K562 (cell line): ENCODE data around the gene LEAP2. TPM values are rescaled to one million over a fixed set of nuclear protein-coding genes. Genes with fewer than 3 reads are reported as not detected.
A peak's percentile ranks its signal among the peaks of the same experiment; 100 is the strongest.

Experiments used
- HDAC1 ChIP-seq, 2 experiments: fragments of 450-650 bp; IDR thresholded peaks; 2 replicates each; pipeline ENCODE4 v1.6.1; 2016 to 2017; ENCODE audit warnings: inconsistent platforms in 1 of 2, mild to moderate bottlenecking in 1 of 2, moderate library complexity in 1 of 2
- MGA ChIP-seq: fragments of 450-650 bp; IDR thresholded peaks from 2 replicates; pipeline ENCODE4 v1.6.1; 2016; ENCODE audit warnings: mild to moderate bottlenecking, moderate library complexity
- MNT ChIP-seq, 2 experiments: fragments of 450-650 bp; conservative IDR thresholded peaks; 2 replicates each; pipeline ENCODE4 v1.6.1; 2017; ENCODE audit warnings: mild to moderate bottlenecking in 2 of 2, moderate library complexity in 2 of 2
- NCOA4 ChIP-seq: fragments of 450-650 bp; IDR thresholded peaks from 2 replicates; pipeline ENCODE4 v1.6.1; 2018; ENCODE audit warnings: mild to moderate bottlenecking; ENCODE audit not compliant: partially characterized antibody
- NONO ChIP-seq, 2 experiments: fragments of 200-400 bp in 1 of 2; fragments of 450-650 bp in 1 of 2; formaldehyde crosslinking in 1 of 2; IDR thresholded peaks; 2 replicates each; pipeline ENCODE4 v1.6.1; 2017; ENCODE audit warnings: low read depth in 2 of 2, mild to moderate bottlenecking in 2 of 2, moderate library complexity in 2 of 2, low read length in 1 of 2
- NR4A1 ChIP-seq, 2 experiments: fragments of 250-450 bp in 1 of 2; fragments of 450-650 bp in 1 of 2; sonication (Bioruptor Pico) in 1 of 2; IDR thresholded peaks; 2 replicates each; pipeline versions ENCODE4 v1.4.0 to v1.6.1; 2016 to 2020; ENCODE audit warnings: mild to moderate bottlenecking in 2 of 2, missing compliant biosample characterization in 1 of 2, missing genetic modification characterization in 1 of 2, moderate library complexity in 1 of 2
- RB1 ChIP-seq: fragments of 450-650 bp; IDR thresholded peaks from 2 replicates; pipeline ENCODE4 v1.6.1; 2017; ENCODE audit warnings: low read depth, mild to moderate bottlenecking
- STAG1 ChIP-seq: sonication (generic); formaldehyde crosslinking; IDR thresholded peaks from 2 replicates; pipeline ENCODE4 v1.5.0; 2020; ENCODE audit warnings: missing genetic modification reagents, borderline replicate concordance
- ZC3H4 ChIP-seq: sonication (generic); formaldehyde crosslinking; IDR thresholded peaks from 2 replicates; pipeline ENCODE4 v1.9.0; 2021; ENCODE audit warnings: missing genetic modification reagents, borderline replicate concordance
- ZNF277 ChIP-seq: fragments of 250-450 bp; sonication (Bioruptor Pico); IDR thresholded peaks from 2 replicates; pipeline ENCODE4 v1.8.0; 2022; ENCODE audit warnings: inconsistent platforms, mild to moderate bottlenecking, moderate library complexity, borderline replicate concordance
- ZNF668 ChIP-seq: fragments of 250-450 bp; sonication (Bioruptor Pico); IDR thresholded peaks from 2 replicates; pipeline ENCODE4 v1.8.0; 2022; ENCODE audit warnings: mild to moderate bottlenecking, inconsistent platforms
- polyA plus RNA-seq, 8 experiments: library from polyadenylated mRNA; depleted of rRNA in 4 of 8; stranded (reverse) in 5 of 8; unstranded in 3 of 8; fragments of >200 nt; fragmentation: Nextera tagmentation in 2 of 8; fragmentation: Illumina TruSeq in 1 of 8; extraction: Ambion mirVana in 2 of 8; extraction: Trizol in 1 of 8; gene quantifications; 2 replicates each; pipeline versions ENCODE4 v1.2.1 to v1.2.3, GENCODE V29; 2011 to 2014; ENCODE audit warnings: inconsistent platforms in 1 of 8, missing spikeins in 1 of 8
- total RNA-seq, 7 experiments: library from RNA; depleted of rRNA in 6 of 7; stranded (reverse); fragments of >200 nt in 6 of 7; fragmentation: Illumina TruSeq in 2 of 7; extraction: Trizol in 2 of 7; gene quantifications; 2 replicates each; pipeline versions ENCODE4 v1.2.1 to v1.2.3, GENCODE V29; 2011 to 2021; ENCODE audit warnings: low replicate concordance in 1 of 7

The LEAP2 gene
- total and polyA plus RNA-seq, 9 of the 15 experiments (the other 6 are each of a cell fraction or from before 2014, with no cell fraction given), result 1.1 to 5.6 (median 2.5) TPM

- TF ChIP-seq MGA, result 0 out of 2 replicates have a peak, but pooled peaks have one; percentile 24
- no peak for TF ChIP-seq NCOA4
- no peak for TF ChIP-seq NR4A1 (CRISPR knock-in tag; IDR thresholded peaks at IDR 0.05)
- TF ChIP-seq NR4A1 (tag; IDR thresholded peaks at IDR 0.05), result no peak
- TF ChIP-seq ZNF277 (CRISPR knock-in tag), result no peak
- peak in 1 of 2 experiments; percentile 70; a peak in 3 of 4 replicates for TF ChIP-seq NONO (IDR thresholded peaks at IDR 0.05; ENCODE audit: low read depth in 2 of 2, low read length in 1 of 2)
- TF ChIP-seq HDAC1 (IDR thresholded peaks at IDR 0.05), result peak in 1 of 2 experiments; percentile 58; a peak in 2 of 4 replicates
- peak; percentile 74; the same call in 1 of the 2 replicates for TF ChIP-seq STAG1 (CRISPR knock-in tag)
- peak; percentile 72; the same call in 1 of the 2 replicates for TF ChIP-seq ZC3H4 (CRISPR knock-in tag)
- peak; percentile 88 for TF ChIP-seq RB1
- TF ChIP-seq ZNF668, result no peak
- peak in 1 of 2 experiments; percentile 52; a peak in 2 of 4 replicates for TF ChIP-seq MNT (conservative IDR thresholded peaks at IDR 0.05)
Measured at GRCh38 chr5:132829742-132830435, 43.6 kb upstream of the LEAP2 start (continued).
